ENCODE data around the gene MTTP.

Gene MTTP

GRCh38 chr4:99587803-99588202, 13.2 kb downstream of the MTTP start:
- Histone ChIP-seq H3K79me2 (ENCODE audit: insufficient read depth, low read length) (no peaks in the 10 kb centered on the region), H3K4me3 (ENCODE audit: low read length, poor library complexity, severe bottlenecking) (no peak overlapping the region)
- TF ChIP-seq CTCF (conservative IDR thresholded peaks at IDR 0.05; ENCODE audit: low read length) = no peak
- no peak for TF ChIP-seq EZH2phosphoT487 (IDR thresholded peaks at IDR 0.05; ENCODE audit: borderline replicate concordance)

GRCh38 chr4:99591757-99592156, 17.1 kb downstream of the MTTP start:
- H2AFZ ChIP-seq (ENCODE audit: low read length) = no peak overlapping the region

More at GRCh38 chr4:99587803-99588202, 13.2 kb downstream of the MTTP start:
- Histone ChIP-seq H3K4me1 (ENCODE audit: insufficient read depth, low read length, poor library complexity, severe bottlenecking) (no peaks in the 10 kb centered on the region), H3K4me2 (ENCODE audit: low read depth, low read length, poor library complexity, severe bottlenecking) (no peak overlapping the region), H3K36me3 (ENCODE audit: insufficient read depth, low read length) (no peaks in the 10 kb centered on the region), H3K9me2 (replicated peaks; ENCODE audit: low read depth, low read length) (no peaks in the 10 kb centered on the region), H2AFZ (ENCODE audit: low read length) (no peak overlapping the region), H3K27me3 (ENCODE audit: insufficient read depth, low read length, poor library complexity, severe bottlenecking) (peaks cover 4% of the 10 kb centered on the region), H3K9me3 (ENCODE audit: insufficient read depth, low read depth, low read length) (no peaks in the 10 kb centered on the region), H4K20me1 (ENCODE audit: insufficient read depth, low read length, poor library complexity, severe bottlenecking) (no peaks in the 10 kb centered on the region), H3K9ac (ENCODE audit: low read depth, low read length, poor library complexity, severe bottlenecking) (no peak overlapping the region), H3F3A (ENCODE audit: low read depth) (no peaks in the 10 kb centered on the region)

GRCh38 chr4:99593781-99594641, 19.4 kb downstream of the MTTP start:
- Histone ChIP-seq H3K79me2 (ENCODE audit: insufficient read depth, low read length) (no peaks in the 10 kb centered on the region), H2AFZ (ENCODE audit: low read length) (no peak overlapping the region), H3K4me3 (ENCODE audit: low read length, poor library complexity, severe bottlenecking) (no peak overlapping the region), H3K36me3 (ENCODE audit: insufficient read depth, low read length) (no peaks in the 10 kb centered on the region), H4K20me1 (ENCODE audit: insufficient read depth, low read length, poor library complexity, severe bottlenecking) (no peaks in the 10 kb centered on the region), H3K9me2 (replicated peaks; ENCODE audit: low read depth, low read length) (no peaks in the 10 kb centered on the region), H3K4me1 (ENCODE audit: insufficient read depth, low read length, poor library complexity, severe bottlenecking) (no peaks in the 10 kb centered on the region), H3F3A (ENCODE audit: low read depth) (no peaks in the 10 kb centered on the region), H3K4me2 (ENCODE audit: low read depth, low read length, poor library complexity, severe bottlenecking) (no peak overlapping the region), H3K27me3 (ENCODE audit: insufficient read depth, low read length, poor library complexity, severe bottlenecking) (no peaks in the 10 kb centered on the region), H3K9ac (ENCODE audit: low read depth, low read length, poor library complexity, severe bottlenecking) (no peak overlapping the region), H3K9me3 (ENCODE audit: insufficient read depth, low read depth, low read length) (no peaks in the 10 kb centered on the region)
- TF ChIP-seq EZH2phosphoT487 (IDR thresholded peaks at IDR 0.05; ENCODE audit: borderline replicate concordance) = no peak
- no peak for TF ChIP-seq CTCF (conservative IDR thresholded peaks at IDR 0.05; ENCODE audit: low read length)

More at GRCh38 chr4:99591757-99592156, 17.1 kb downstream of the MTTP start:
- H3K79me2 ChIP-seq (ENCODE audit: insufficient read depth, low read length) = no peaks in the 10 kb centered on the region
- H3K36me3 ChIP-seq (ENCODE audit: insufficient read depth, low read length) = no peaks in the 10 kb centered on the region
- no peaks in the 10 kb centered on the region for H4K20me1 ChIP-seq (ENCODE audit: insufficient read depth, low read length, poor library complexity, severe bottlenecking)
- no peaks in the 10 kb centered on the region for H3K9me2 ChIP-seq (replicated peaks; ENCODE audit: low read depth, low read length)
- H3K4me2 ChIP-seq (ENCODE audit: low read depth, low read length, poor library complexity, severe bottlenecking) = no peak overlapping the region
- H3K4me1 ChIP-seq (ENCODE audit: insufficient read depth, low read length, poor library complexity, severe bottlenecking) = no peaks in the 10 kb centered on the region
- H3K9me3 ChIP-seq (ENCODE audit: insufficient read depth, low read depth, low read length) = no peaks in the 10 kb centered on the region
- no peaks in the 10 kb centered on the region for H3F3A ChIP-seq (ENCODE audit: low read depth)
- no peak overlapping the region for H3K4me3 ChIP-seq (ENCODE audit: low read length, poor library complexity, severe bottlenecking)
- no peaks in the 10 kb centered on the region for H3K27me3 ChIP-seq (ENCODE audit: insufficient read depth, low read length, poor library complexity, severe bottlenecking)
- TF ChIP-seq EZH2phosphoT487 (IDR thresholded peaks at IDR 0.05; ENCODE audit: borderline replicate concordance) (no peak), CTCF (conservative IDR thresholded peaks at IDR 0.05; ENCODE audit: low read length) (no peak)
- no peak overlapping the region for H3K9ac ChIP-seq (ENCODE audit: low read depth, low read length, poor library complexity, severe bottlenecking)
